GM19324 (cell line): ENCODE data around the gene ETS1.

Experiments used
- ATAC-seq: cut with Tn5 transposase; IDR thresholded peaks from one replicate; pipeline ENCODE4 v1.9.1; 2021; ENCODE audit warnings: mild to moderate bottlenecking, moderate library complexity; ENCODE audit not compliant: unreplicated experiment, low FRiP score

Gene ETS1

DNA sequence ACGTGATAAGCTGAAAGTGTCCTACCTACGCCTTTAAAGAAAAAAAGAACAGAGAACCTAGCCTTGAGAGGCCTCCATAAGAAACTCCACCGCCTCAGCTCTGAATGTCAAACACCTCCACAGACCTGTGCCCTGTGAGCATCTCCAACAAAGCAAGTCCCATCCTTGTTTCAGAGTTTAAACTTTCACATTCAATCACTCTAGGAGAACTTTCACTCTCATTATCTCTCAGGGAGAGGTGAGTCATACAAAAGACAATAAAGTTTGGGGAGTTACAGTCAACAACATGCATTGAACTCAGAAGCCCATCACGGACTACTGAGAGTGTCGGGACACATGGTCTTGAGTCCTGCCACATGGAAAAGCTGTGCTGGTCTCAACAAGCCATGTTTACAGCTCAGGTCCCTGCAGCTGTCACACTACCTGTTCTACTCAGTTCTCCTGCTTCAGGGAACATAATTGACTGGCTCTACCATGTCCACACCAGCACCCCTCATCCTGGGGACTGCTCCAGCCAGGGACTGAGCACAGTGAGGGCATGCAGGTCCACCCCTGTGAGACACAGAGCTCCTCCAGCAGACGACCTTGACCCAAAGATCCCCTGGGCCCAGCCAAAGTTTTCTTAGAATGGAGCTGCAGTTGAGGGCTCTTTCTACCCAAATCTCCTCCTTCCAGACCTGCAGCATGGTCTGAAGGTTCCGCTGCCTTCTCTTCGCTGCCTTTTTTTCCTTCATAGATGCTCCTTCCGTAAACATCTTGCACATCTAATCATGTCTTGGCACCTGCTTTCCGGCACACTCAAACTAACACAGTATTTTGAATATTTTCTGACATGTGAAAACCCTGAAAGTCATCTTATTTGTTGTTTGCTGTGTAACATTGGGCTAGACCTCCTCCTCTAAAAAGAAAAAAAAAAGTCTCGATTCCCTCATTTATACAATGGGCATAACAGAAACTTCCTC, 114.9 kb downstream of the ETS1 start:
- peak; percentile 36 for ATAC-seq

DNA sequence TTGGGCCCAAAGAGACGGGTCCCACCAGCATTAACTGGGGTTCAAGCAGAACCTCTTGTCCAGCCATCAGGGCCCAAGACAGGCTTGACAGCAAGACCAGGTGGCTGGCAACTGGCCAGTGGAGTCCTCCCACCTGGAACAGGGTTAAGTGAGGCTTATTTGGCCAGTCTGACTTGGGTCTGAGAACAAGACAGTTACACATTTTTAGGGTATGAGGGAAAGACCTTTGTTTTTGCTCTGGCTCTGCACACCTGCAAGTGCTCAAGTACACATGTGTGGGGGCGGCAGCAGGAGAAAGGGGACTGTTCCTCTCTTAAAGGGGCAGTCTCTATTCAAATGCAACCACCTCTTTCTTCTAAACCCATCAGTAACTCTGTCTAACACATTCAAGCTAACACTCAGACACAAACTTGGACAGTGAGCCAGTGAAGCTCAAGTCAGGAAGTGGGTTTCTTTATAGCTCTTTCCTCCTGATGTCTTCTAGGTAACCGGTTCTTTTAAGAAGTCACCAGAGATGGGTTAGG, 116.2 kb downstream of the ETS1 start:
- ATAC-seq, result peak; percentile 45

GRCh38 chr11:128470081-128470480, 117.3 kb downstream of the ETS1 start:
- ATAC-seq, result no peak

GRCh38 chr11:128469220-128469619, 118.1 kb downstream of the ETS1 start:
- ATAC-seq, result peak; percentile 52

DNA sequence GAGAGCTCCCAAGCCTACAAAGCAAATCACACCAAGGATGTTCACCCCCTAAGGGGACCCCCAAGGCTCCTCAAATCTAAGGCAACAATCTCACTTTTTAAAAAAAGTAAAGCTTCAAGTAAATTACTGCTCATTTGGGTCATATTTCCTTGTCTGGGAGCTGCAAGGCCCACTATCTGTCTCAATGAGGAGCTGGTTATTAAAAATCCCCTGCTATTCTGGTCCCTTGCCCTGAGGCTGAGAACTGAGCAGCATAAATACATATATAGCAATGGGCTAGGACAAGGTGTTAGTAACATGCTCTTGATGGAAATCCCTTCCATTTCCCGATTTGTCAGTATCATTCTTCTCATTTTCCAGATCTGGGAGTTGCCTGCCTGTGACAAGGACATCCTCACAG, 119.2 kb downstream of the ETS1 start:
- no peak for ATAC-seq

DNA sequence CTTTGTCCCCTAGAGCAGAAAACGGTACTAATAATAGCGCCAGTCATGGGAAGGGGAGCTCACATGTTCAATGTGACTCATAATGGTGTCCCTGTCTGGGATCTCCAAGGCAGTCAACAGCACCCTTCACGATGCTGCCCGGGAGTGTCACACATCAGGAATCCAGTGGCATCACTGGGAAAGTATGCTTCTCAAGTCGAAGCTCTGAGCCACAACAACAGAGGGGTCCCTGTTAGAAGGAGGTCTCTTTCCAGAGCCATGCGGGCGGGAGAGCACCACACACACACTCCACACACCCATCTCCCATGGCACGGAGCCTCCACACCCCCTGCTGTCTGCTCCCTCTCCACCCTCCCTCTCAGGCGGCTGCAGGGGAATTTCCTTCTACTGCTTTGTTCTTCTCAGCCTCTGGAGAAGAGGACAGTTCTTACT, 119.7 kb downstream of the ETS1 start:
- ATAC-seq, result no peak

- no peak for ATAC-seq
Measured at GRCh38 chr11:128467041-128467440, 120.3 kb downstream of the ETS1 start.

DNA sequence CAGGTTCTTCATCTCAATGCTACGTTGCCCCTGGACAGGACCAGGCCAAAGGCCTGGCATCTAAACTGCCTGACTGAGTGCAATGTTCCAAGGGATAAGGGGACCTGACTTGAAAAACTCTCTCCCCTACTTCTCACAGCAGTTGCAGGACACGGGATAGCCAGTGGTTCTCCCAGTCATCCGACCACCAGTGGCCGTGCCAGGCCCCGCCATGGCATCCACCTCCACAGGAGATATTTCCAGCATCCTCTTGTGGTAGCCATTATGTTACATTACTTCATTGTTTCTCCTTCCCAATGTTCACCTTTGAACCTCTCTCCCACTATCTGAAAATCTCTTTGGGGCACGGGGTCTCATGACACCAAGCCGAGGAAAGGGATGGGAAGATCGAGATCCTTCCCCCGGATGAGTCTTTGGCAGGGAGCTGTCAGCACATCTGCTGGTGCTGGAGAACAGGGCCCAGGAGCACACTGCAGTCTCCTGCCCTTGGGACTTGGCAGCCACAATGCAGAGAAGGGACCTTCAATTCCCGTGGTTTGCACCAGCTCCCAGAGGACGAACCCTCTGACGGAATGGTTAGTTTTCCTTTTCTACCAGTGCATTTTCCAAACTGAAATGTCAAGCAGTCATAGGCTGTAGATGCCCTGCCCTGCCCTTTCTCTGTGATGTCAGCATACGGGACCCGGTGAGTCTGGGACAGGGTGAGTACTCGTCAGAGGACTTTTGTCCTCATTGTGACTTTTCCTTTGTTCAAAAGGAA, 121.2 kb downstream of the ETS1 start:
- no peak for ATAC-seq

DNA sequence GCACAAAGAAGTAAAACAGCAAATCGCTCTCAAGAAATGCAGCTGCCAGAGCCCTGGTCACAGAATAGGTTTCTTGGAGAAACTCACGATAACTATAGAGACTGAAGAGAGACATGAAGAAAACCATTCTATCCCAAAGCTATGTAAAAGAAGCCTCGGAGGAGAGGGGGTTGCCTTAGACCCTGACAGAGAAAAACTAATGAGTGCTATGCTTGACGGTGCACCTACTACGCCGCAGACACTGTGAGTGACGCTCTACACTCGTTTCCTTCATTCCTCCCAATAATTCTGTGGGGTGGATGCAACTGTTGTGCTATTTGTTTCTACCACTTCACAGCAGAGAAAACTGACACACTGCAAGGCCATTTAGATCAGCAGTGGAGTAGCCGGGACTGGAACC, 121.8 kb downstream of the ETS1 start:
- ATAC-seq, result no peak

DNA sequence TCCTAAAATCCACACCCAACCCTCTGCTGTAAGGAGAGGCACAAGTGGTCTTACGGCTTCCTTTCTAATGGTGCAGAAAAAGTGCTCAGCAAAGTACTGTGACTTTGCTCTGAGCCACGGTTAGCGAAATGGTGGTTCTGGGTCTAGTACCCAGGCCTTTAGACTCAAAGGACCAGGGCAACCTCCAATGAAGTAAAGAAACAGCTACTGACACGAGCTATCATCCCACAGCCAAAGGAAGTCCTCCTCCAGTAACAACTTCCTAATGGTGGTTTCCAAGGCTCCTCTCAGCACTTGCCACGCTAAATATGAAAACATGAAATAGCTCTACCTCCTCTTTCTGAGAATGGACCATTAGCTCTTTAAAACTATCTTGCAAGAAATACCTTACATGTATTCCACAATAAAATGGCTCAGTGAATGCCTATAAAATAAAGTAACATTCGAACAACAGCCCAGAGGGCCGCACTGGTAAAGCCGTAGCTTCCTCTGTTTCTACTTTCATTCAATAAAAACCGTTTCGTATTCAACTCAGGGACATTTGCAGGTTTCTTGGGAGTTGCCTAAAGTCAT, 122.4 kb downstream of the ETS1 start:
- no peak for ATAC-seq

GRCh38 chr11:128463979-128464378, 123.4 kb downstream of the ETS1 start:
- ATAC-seq, result no peak

DNA sequence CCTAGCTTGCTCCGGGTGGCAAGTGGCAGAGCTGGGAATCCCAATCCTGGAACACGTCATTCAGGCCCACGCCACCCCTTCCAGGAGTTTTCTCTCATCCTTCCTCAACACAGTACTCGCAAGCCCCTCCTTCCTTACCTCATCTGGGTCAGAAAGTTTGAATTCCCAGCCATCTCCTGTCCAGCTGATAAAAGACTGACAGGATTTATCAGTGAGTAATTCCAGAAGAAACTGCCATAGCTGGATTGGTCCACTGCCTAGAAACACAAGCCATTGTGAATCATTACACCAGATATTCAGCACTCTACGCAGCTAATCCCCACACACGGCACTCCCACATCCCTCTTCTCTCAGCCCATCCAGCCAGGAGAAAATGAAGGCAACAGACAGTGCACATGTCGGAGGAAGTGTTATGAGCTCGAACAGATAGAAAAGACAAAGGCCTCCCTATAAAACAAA, 124.0 kb downstream of the ETS1 start:
- no peak for ATAC-seq

DNA sequence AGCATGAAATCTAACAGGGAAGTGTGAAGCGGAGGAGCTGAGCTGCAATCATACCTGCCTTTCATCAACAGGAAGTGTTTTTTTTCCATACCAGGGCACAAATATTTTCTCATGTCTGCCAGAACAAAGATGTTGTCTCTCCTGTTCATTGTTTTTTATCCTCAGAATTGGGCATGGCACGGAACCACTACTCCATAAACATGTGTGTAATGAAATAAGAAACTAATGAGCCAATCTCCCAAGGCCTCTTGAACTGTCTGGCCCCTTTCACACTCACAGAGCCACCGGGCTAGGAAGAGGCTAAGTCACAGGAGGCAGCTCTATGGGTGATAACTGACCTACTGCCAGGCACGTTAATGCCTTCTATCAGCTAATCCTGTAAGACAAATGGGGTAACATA, 124.4 kb downstream of the ETS1 start:
- no peak for ATAC-seq

DNA sequence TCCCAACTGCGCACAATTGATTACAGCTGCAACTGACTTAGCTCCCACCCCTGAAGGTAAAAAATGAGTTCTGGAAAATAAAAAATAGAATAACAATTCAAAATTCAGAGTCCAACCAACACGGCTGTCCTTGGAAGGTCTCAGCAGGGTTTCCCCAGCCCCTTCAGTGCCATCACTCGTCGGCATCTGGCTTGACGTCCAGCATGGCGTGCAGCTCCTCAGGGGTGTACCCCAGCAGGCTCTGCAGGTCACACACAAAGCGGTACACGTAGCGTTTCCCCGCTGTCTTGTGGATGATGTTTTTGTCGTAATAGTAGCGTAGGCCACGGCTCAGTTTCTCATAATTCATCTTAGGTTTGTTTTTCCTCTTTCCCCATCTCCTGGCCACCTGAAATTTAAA, 125.2 kb downstream of the ETS1 start:
- ATAC-seq, result no peak

GRCh38 chr11:128458321-128458720, 129.0 kb downstream of the ETS1 start:
- ATAC-seq, result no peak

GRCh38 chr11:128457874-128458273, 129.5 kb downstream of the ETS1 start:
- no peak for ATAC-seq

DNA sequence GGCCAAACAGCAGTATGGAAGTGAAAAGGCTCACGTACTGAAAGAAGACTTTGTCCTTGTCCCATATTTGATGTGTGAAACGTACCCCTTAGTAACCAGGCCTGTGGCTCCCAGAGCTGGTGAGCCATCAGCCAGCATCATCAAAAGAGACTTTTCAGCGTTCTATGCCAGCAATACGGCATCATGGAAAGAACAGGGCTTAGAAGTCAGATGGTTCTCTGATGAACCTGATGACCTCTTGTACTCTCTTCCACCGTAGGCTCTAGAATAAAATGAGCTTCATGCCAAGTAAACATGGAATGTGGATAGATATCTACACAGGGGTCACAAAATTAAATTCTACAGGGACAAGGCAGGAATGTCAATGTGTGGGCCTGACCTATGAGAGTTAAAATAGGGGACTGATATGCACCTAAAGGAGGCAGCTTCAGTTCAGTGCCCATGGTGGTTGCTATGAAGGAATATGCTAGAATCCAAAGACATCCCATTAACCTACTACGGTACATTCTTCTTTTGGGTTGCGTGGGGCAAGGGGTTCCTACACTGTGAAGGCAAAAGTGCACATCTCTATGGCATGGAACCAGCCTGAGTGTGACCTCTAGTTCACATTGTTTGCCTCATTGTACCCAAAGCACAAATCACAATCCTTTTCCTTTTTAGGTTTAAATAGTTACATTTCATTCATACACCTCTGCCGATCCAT, 130.6 kb downstream of the ETS1 start:
- no peak for ATAC-seq

DNA sequence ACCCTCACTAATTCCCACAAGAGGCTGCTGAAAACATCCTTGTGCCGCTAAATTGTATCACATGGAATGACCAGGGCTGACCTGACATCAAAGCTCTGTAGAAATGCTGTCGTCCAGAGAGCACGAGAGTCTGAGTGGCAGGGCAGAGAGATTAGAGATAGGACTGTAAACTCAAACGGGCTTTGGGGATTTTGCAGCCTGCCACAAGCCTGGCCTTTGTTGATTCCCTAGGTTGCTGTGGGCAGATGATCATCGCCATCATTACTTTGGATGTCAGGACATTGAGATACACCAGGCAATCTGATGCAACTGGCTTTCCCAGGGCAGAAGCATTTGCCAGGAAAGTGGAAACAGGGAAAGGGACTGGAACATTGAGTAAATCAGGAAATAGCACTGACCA, 131.6 kb downstream of the ETS1 start:
- ATAC-seq, result no peak

GRCh38 chr11:128453444-128454336, 133.7 kb downstream of the ETS1 start:
- no peak for ATAC-seq
